GM08714 (cell line): ENCODE results near the gene CRKL.
"Not testable (repeated sequence)": the region's sequence is repeated elsewhere in the genome, so short reads cannot be mapped to it uniquely, and the experiment has no call there.

Source experiments
- H3K4me3 ChIP-seq: fragments of 200-500 bp; sonication (Bioruptor generic); 2 replicates; pipeline ENCODE4 v1.5.1; 2014; ENCODE audit warnings: mild to moderate bottlenecking, low read length, inconsistent platforms
- ZNF274 ChIP-seq: IDR thresholded peaks from 2 replicates; pipeline ENCODE4 v1.6.1; 2012; ENCODE audit warnings: mild to moderate bottlenecking, low read depth, low read length

Gene CRKL

DNA sequence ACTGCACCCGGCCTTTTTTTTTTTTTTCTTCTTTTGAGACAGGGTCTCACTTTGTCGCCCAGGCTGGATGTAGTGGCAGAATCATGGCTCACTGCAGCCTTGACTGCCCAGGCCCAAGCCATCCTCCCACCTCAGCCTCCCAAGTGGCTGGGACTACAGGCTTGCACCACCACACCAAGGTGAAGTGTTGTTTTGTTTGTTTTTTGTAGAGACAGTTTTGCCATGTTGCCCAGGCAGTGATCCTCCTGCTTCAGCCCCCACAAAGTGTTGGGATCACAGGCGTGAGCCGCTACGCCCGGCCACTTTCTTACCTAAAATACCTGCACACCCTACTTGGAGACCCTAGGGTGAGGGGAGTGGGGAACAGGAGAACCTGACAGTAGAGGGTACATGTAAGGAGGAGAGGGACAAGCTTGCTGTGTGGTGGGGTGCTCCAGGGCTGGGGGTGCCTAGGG lies 45.3 kb downstream of the CRKL start:
- H3K4me3 ChIP-seq = no peak overlapping the region
- TF ChIP-seq ZNF274 = no peak

DNA sequence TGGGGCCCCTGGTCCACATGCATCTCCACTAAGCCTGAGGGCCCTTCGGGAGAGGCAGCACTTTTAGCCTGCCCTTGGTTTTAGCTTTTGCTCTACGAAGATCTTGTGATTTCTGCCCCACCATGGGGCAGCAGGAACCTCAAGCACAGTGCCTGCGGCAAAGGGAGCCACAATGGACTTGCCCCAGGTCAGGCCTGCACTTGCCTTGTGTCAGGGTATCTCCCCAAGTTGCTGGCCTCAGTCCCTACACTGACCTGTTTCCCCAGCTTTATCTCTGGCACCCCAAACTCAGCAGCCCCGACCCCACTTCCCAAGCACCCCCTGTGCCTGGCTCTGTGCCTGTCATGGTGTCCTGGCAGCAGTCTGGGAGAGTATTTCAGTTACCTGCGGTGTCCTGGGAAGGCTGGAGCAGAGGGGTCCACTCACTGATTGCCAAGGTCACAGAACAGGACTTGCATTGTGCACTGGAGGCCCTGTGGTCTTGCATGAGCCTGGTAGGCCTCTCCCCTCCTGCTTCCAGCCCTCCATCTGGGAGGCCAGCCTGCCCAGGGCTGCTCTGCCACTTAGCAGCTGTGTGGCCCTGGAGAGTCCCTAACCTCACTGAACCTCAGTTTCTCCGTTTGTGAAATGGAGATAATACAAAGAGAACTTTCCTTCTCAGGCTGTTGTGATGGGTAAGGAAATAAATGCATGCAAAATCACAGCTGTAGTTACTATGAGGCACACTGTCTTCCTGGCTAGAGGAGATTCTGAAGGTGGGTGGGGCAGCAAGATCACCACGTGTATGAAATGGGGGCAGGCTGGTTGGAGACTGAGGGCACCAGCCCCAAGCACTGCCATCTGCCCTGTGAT lies 46.2 kb downstream of the CRKL start:
- no peak overlapping the region for H3K4me3 ChIP-seq
- no peak for TF ChIP-seq ZNF274

DNA sequence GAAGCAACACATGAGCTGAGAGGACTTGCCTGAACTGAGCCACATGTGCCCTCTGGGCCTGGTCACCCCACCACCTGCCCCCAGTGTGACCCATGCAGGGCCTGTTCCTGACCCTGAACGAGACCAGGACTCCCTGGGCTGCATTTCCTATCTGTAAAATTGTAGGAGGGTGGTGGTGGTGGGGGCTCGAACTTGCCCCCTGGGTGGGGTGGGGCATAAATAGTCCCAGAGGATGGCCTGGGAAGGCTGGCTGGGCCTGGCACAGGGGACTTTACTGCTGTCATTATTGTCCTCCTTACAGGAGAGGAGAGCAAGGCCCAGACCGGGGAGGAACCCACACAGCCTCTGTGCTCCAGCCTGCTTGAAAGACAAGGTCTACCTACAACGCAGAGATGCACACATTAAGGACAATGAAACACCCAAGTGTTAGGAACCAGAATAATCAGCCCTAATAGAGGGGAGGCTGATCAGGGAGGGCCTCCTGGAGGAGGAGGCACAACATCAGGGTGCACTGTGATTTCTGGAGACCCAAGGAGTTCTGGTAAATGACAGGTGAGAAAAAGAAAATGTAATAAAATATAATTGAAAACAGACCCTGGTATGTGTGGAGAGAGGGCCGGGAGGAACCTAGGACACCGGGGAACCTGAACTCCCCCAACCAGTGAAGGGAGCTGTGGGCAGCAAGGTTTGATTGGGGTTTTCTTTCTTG lies 47.0 kb downstream of the CRKL start:
- no peak overlapping the region; the same call in 1 of the 2 replicates for H3K4me3 ChIP-seq
- TF ChIP-seq ZNF274 = no peak

DNA sequence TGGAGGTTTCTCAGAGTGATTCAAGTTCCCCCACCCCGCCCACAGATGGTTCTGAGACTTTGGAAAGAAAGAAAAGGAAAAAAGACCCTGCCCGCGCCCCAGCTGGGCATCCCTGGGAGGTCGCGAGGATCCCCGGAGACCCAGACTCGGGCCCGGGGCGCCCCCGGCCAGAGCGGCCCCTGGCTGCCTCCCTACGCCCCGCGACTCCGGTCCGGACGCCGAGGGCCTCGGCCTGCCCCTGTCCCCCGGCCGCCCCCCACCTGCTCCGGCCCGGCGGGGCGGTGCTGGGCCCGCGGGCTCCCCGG lies 47.5 kb downstream of the CRKL start:
- no peak overlapping the region; the same call in 1 of the 2 replicates for H3K4me3 ChIP-seq
- TF ChIP-seq ZNF274 = no peak

DNA sequence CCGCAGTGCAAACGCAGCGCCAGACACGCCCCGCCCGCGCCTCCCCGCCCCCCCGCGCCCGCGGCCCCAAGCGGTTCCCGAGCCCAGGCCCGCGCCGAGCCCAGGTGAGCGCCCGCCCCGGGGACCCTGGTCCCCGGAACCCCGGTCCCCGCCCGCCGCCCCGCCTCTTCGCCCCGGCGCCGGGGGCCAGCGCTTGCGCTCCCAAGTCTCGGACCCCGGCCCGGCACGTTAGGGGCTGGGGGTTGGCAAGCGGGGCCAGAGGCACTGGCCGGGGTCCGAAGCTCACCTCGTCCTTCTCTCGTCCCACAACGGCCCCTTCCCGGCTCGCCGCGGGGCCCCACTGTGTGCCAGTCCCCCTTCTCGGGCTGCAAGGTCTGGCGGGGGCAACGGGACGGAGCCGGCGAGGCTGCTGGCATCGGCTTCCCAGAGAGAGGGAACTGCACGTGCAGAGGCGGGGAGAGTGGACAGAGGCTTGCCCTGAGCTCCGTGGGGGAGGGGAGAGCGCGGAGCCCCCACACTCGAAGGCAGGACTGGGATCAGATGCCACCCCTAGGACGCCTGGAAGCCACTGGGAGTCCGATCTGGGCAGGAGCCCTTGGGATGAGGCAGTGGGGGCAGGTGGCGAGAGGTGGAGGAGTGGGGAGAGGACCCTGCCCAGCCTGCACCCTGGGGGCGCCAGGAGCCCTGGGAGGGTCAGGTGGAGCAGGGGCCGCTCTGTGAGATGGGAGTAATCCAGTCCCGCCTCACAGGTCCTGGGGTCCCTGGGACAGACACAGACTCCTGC lies 48.1 kb downstream of the CRKL start:
- no peak for TF ChIP-seq ZNF274
- H3K4me3 ChIP-seq = no peak overlapping the region

DNA sequence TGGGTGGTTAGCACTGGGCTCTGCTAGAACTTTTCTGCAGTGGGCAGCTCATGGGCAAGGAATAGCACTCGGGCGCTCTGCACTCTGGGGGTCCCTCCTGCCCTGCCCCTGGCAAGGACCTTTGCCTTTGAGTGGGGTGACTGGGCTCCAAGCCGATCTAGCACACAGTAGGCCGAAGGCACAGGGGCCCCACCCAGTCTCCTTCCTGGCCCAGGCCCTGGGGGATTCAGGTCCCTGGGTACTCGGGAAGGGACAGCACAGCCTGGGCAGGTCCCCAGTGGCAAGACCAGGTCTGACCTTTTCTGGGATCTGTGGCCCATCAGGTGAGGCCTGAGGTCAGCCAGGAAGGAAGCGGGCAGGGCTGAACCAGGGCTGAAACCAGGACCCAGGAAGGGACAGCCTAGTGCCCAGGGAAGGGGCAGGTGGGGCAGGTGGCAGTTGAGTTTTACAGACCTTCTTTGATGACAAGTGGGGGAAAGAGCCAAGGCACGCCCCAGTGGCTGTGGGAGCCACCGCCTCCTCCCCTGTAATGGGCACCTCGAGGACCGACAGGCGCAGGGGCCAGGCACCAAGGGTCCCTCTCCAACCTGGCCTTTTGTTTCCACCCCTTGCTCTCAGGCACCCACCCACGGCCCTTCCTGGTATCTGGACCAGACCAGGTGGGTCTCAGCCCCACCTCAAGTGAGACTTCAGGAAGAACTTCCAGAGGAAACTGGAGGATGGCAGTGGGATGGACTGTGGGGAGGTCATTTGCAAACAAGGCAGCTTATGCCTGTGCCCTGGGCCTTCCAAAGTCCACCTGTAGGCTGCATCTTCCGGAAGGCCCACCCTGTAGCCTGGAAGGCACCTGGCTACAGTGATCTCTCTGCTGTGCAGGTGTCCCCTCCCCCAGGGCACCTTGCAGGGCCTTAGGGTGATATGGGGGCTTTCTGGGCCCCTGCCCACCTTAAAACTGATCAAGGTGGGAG lies 49.0 kb downstream of the CRKL start:
- no peak overlapping the region for H3K4me3 ChIP-seq
- TF ChIP-seq ZNF274 = no peak

DNA sequence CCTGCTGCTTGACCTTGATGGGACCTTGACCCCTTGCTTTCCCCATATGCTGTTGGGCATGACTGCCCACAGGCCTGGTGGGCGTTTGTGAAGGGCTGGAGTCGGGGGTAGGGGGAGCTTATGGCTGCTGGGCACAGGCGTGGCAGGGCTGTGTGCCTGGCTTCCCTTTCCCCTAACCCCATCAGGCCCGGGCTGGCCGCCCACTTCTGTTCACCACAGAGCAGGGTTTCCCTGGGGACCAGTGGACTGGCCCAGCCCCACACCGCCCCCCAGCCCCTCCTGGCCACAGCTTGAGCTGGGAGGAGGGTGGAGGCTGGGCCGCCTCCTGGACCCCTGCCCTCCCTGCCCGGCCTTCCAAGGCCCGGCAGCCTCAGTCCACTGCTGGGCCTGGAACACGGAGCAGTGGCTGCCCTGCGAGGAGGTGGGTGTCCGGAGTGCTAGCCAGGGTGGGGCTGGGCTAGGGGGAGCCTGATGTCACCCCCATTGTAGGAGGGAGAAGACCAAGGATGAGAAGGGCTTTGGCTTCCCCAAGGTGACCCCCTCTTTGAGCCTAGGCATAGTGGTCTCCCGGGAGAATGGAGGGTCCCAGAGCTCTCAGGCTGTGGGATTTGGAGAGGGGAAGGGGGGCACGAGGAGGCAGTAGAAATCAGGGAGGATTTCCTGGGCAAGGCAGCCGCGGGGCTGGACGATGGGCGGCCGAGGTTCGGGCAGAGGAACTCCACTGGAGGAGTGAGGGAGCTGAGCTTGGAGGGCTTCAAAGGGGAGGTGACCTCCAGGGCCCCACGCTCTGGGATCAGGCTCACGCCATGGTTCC lies 49.9 kb downstream of the CRKL start, which contains the start of gene AIFM3:
TSS of gene AIFM3 (plus strand) at position 373 of the 814 bp plus-strand sequence. CDS start 690 bp downstream, outside the sequence.
- H3K4me3 ChIP-seq = no peak within 1 kb of the TSS
- no peak for TF ChIP-seq ZNF274

DNA sequence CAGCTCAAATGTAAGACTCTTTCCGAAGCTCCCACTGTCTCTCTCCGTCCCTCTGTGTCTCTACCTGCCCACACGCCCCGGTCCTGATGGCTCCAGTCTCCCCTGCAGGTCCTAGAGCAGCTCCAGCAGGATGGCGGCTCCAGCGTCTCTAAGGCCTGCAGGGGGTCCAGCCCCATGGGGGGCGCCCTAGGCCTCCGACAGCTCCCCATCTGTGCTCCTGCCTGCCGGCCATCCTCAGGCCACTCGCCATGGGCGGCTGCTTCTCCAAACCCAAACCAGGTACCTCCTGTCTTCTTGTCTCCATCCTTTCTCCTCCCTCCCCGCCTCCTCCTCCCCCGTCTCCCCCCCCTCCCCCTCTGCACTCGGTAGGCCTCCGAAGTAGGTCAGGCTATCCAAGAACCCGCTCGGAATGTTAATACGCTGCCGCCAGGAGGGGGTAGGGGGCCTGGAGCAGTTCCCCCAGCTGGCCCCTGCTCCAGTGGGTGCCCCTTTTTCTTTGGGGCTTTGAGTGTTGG lies 50.5 kb downstream of the CRKL start:
- no peak overlapping the region for H3K4me3 ChIP-seq

DNA sequence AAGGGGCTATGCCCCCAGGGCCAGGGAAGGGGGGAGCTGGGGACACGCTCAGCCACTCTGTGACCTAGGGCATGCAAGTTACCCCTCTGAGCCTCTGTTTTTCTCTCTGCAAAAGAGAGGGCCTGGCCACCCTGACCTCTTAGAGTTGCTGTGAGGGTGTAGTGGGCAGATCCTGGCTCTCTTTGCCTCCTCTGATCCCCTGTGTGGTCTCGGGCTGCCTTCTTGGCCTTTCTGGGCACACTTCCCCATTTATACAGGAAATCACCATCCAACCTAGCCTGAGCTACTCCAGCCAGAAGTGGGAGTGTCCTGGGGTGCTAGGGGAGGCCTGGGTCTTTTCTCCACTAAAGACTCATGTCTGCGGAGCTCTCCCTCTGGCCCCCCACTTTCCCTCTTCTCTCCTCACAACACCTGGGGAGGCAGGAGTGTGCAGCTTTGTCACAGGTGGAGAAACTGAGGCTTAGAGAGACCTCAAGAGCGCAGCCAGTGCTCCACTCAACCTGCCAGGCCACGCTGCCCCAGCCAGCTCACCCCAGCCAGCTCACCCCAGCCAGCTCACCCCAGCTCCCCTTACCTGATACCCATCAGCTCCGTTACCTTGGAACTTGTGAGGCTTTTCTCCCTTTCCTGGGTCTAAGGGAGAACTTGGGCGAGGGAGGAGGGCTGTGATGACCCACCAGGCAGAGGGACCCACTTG lies 51.2 kb downstream of the CRKL start:
- no peak overlapping the region for H3K4me3 ChIP-seq
- no peak for TF ChIP-seq ZNF274

More for the DNA sequence above, 50.5 kb downstream of the CRKL start:
- no peak for TF ChIP-seq ZNF274

DNA sequence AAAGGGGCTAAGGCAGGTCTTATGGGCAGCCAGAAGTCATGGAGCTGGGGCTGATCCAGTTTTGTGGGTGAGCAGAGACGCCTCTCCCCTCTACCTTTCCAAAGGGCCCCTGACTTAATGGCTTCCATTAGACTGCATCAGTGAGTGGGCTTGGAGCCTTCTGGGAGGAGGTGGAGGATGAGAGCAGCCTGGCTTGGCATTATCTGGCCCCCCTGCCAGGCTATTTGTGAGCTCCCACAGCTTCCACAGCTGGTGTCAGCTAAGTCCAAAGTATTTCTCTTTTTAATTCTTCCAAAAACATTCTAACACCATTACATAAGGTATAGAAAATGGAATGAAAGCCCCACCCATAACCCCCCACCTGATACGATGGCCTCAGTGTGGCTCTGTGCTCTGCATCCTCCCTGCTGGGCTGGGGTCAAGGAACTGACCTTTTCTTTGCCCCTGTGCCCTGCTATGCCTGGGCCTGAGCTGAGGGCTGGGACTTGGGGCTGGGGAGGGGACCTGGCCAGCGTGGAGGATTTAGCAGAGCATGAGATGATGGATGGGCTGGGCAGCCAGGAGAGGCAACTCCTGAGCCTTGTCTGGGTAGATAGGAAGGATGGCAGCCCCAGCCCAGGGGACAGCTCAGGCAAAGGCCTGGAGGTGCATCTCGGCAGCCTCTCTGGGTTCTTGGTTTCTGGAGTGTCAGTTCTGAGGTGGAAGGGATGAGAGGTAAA lies 53.9 kb downstream of the CRKL start:
- no peak for TF ChIP-seq ZNF274
- no peak overlapping the region for H3K4me3 ChIP-seq

DNA sequence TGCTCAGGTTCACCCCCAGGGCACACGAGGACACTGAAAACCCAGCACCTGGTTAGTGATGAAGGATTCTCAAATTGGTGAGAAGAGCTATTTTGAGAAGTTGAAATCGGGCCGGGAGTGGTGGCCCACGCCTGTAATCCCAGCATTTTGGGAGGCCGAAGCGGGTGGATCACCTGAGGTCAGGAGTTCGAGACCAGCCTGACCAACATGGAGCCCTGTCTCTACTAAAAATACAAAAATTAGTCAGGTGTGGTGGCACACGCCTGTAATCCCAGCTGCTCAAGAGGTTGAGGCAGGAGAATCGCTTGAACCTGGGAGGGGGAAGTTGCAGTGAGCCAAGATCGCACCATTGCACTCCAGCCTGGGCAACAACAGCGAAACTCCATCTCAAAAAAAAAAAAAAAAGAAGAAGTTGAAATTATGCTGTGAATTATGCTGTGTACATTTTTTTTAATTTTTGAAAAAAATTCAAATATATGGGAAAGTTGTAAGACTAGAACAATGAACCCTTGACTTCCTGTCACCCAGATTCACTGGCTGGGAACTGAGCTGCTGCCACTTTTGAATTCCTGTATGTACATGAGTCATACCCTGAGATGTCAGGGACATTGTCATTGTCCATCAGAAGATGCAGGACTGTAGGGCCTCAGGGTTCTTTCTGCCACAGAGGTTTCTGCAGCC lies 54.9 kb downstream of the CRKL start:
- H3K4me3 ChIP-seq = not testable (repeated sequence)
